CD4-positive, alpha-beta T cell treated with Interferon gamma for 1 hour (primary cell): ENCODE data around the gene ADCY6.

Experiments
- DNase-seq: peaks from one replicate; pipeline ENCODE4 v3.0.0-alpha.2; 2020

ADCY6 gene

DNA sequence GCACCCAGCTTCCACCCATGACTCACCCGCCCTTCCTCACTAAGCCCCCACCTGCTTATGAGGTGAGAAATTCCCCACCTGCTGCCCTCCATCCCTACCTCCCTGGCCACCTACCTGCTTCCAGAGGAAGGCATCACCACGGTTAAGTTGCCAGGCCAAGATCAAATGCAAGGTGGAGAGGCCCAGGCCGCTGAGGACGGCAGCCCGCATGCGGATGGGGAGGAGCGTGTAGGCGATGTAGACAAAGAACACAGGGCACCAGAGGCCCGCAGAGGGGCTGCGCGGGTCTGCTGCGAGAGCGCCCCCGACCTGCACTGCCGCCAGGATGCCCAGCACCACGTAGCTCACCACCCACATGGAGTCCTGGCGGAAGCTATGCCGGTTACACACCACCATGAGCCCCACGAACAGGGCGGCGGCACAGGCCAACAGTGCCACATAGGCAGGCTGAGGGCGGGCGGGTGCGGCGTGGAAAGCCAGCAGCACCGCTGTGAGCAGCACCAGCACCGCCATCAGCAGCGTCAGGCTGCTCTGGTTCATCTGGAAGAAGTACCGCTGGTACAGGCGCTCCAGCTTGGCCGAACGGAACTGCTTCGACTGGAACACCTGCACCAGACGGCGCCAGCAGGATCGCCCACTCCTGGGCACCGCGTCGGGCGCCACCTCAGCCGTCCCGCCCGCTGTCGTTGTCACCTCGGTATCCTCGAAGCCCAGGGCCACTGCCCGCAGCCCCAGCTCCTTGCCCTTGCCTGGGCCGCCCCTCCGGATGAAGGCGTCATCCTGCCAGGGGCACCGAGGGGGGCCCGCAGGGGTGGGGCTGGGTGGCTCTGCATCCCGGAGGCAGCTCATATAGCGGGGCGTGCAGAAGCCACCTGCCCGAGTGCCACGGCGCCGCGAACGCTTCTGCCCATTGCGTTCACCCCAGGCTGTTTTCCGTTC is 6.2 kb downstream of the ADCY6 start:
- no peak for DNase-seq

- no peak for DNase-seq
These were observed 7.0 kb downstream of the ADCY6 start for GRCh38 chr12:48781750-48782456.

DNA sequence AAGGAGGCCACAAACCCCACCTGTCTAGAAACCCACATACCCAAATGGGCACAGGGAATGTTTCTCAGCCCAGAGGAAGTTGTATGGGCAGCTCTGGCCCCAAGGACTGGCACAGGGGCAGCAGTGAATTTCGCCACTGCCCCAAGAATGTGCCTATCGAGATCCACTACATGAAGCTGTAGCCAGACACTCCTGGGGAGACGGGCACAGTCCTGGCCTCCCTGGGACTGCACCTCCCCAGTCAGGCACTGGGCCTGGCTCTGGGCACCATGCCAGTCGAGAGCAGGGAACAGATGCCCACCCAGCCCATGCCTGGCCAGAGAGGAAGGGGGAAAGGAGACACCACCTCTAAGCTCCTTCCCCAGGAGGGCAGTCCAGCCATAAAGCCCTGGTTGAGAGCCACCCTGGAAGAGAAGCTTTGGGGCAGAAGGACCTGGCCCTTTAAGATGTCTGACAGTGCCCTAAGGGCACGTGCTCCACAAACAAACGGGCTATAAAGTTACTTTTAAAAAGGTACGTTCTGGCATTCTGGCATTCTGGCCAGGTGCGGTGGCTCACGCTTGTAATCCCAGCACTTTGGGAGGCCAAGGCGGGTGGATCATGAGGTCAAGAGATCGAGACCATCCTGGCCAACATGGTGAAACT is 8.4 kb downstream of the ADCY6 start:
- DNase-seq, result no peak

DNA sequence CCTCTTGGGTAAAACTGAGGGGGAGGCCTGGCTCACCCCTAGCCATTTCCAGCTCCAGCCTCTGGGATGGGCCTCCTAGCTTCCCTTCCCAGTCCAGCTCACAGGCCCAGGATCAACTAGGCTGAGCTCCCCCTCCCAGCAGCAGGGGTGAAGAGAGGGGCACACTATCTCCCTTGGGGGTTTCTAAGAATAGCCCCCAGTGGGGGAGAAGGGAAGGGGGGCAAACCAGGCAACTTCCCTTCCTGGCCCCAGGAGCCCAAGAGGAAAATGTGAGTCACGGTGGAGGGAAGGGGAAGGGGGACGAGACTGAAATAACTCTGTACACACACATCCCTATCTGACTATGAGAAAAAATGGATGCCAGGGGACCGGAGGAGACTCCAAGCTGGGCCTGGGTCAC is 9.0 kb downstream of the ADCY6 start:
- DNase-seq, result no peak

DNA sequence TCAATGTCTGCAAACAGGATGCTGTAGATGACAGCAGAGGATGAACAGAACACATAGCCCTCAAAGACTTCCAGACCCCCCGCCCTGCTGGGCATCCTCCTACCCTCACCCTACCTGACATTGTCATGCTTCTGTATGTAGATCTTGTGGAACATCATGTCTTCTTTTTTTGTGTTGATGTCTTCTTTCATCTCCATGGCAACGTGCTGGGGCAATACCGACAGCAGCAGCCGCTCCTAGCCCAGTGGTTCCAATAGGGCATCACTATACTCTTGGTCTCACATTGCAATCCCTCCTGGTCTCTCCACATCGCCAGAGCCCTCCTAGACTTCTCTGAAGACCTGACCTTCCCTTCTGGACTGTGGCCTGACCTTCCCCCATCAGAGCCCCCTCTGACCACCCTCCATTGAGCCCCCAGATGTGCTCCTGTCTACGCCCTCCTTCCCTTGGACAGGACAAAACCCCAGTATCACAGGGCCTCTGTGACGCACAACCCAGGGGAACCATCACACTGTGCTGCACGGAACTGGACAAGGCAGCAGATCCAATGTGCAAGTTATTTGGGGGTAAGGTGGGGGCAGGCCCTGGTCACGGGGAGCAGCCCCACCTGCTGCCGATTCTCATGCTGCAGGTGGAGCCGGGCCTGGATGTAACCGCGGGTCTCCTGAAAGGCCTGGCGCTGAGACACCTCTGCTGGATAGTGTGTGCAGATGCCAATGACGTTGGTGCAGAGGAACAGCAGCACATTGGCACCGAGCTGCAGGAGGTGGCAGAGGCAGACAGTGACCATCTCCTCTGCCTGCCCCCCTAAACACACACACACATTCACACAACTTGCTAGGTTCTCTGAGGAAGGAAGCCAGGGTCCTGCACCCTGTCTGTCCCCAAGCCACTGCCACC is 11.1 kb downstream of the ADCY6 start:
- no peak for DNase-seq

GRCh38 chr12:48776956-48777355 is 11.9 kb downstream of the ADCY6 start:
- DNase-seq, result no peak

DNA sequence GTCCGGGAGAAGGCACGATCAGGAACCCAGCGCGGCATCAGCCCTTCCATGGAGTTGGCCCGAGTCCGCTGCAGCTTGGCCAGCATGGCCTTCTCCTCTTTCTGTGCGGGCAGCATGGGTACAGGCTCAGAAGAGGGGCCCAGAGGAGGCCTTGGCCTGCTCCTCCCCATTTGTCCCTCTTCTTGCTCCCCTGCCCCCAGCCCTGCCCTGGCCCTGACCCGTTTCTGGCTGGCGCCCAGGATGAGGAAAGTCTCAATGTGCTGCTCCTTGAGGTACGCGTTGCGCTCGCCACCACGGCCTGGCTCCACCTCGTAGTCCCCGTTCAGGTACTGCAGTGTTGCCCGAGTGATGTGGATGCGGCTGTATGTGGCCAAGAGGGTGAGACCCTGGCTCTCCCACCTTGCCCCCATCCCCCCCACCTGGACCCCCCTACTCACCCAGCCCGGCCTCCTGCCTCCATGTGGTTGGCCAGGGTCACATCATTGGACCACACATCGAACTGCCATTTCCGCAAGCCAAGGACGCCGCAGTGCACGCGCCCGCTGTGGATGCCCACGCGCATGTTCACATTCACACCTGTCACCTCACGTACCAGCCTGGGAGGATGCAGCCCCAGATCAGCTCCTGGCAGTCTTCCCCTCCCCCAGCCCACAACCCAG is 12.8 kb downstream of the ADCY6 start:
- DNase-seq, result no peak

DNA sequence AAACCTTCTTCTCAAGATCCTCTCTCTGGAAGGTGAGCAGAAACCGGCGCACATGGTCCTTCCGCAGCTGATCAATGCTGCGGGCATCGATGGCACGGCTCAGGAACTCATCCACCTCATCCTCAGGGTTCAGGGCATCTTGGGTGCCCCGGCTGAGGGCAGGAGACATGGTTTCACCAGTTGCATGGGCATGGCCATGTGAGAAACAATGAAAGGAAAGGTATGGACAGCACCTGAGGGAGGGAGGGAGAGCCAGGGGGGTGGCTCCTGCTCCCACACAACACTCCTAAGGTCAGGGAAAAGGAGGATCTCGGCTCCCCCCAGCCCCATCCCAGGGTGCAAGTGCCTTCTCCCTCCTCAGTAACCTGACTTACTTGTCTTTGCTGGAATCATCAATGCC is 13.6 kb downstream of the ADCY6 start:
- no peak for DNase-seq

GRCh38 chr12:48774516-48774915 is 14.4 kb downstream of the ADCY6 start:
- no peak for DNase-seq

DNA sequence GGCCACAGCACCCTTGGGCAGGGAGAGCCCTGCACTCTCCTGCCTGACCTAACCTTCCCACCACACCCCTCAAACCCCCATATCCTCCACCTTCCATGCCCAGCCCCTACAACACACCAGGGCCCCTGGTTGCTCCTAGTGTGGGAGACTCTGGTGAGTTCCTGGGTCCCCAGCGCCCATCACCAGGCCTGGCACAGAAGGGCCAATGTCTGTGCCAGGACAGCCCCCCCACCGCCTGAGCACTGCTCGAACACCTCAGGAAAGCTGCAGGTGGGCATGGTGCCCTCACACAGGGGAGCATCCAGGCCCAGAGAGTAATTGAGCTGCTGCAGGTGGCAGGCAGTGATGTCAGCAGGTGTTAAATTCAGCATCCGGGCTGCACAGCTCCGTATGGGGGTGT is 15.2 kb downstream of the ADCY6 start:
- no peak for DNase-seq

GRCh38 chr12:48771588-48772112 is 17.2 kb downstream of the ADCY6 start:
- DNase-seq, result no peak

DNA sequence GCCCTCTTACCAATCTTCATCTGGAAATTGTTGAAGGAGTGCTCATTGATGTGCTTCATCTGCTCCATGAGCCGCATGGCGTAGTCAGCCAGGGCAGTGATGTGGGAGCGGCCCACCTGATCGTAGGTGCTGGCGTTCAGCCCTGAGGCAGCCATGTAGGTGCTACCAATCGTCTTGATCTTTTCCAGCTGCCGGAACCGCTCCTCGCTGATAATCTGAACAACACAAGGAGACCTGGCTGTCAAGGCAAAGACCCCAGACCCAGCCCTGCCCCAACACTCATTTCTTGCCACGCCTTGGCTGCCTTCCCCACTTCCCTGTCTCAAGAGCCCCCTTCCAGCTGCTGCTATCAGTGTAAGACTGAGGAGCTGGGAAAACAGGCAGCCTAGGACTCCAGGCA is 18.1 kb downstream of the ADCY6 start:
- DNase-seq, result no peak

GRCh38 chr12:48768736-48769135 is 20.2 kb downstream of the ADCY6 start:
- no peak for DNase-seq

- DNase-seq, result no peak
These were observed 20.7 kb downstream of the ADCY6 start for GRCh38 chr12:48768147-48768546.

DNA sequence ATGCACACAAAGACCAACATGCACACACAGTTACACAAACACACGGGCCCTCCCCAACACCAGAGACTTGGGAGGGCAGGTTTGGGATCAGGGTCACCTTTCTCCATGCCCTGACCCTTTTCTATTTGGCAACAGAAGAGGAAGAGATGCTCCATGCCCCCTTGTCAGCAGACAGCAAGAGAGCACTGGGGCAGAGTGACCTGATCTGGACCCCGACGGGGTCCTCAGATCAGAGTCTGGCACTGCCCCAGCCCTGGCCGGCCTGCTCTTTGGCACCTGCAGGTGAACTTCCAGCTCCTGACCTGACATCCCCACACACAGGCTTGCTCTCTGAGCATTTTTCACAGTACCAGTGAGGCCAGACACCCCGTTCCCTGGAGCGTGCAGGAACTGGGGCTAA is 21.4 kb downstream of the ADCY6 start:
- no peak for DNase-seq

GRCh38 chr12:48767047-48767446 is 21.8 kb downstream of the ADCY6 start:
- DNase-seq, result no peak

DNA sequence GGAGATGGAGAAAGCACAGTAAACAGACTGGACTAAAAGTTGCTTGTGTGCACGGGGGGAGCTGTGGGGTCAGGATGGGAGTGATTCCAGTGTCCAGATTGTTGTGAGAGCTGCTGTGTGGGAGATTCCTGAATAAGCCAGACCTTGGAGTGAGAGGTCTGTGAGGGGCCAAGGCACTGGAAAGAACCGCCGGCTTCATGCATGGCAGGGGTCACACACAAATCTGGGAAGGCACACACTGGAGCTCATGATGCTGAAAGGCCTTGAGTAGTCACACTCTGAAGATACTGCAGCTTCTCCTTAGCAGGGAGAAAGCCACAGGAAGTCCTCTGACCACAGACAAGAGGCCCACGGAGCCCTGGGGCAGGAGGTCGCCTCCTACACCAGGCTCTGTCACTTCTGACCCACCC is 23.1 kb downstream of the ADCY6 start:
- no peak for DNase-seq

DNA sequence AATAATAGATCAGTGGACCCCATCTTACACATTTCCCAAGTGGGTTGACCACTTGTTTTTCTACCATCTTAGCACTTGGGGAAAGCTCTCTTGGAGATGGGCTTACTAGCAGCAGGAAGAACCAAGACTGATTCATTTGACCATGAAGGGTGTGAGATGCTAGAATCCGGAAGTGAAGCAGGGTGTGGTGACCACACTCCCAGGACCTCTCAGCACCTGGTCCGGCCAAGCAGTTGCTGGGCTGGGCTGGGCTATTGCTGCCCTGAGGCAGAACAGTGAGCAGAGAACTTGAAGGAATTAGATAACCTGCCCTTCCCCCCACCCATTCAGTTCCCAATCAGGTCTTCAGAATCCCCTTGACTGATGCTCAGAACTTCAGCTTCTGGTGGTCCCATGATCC is 24.4 kb downstream of the ADCY6 start:
- no peak for DNase-seq

DNA sequence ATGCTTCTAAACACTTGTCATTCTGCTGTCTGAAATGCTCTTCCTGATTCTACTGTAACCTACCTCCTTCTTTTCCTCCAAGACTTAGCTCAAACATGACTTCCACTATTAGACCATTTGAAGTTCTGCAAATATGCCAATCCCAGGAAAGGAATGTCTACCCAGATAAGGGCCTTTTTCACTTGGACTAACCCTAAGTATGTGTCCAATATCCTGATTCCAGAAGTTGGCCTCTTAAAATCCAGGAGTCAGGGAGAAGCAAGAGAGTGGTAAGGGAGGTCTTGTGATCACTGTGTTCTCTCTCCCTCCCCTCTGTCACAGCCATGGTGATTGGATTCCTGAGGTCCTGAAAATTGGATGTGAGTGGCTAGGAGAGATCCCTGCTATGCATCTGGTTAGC is 30.2 kb downstream of the ADCY6 start:
- no peak for DNase-seq

GRCh38 chr12:48758186-48758585 is 30.7 kb downstream of the ADCY6 start:
- no peak for DNase-seq

- no peak for DNase-seq
These were observed 38.0 kb downstream of the ADCY6 start for GRCh38 chr12:48750769-48751356.

DNA sequence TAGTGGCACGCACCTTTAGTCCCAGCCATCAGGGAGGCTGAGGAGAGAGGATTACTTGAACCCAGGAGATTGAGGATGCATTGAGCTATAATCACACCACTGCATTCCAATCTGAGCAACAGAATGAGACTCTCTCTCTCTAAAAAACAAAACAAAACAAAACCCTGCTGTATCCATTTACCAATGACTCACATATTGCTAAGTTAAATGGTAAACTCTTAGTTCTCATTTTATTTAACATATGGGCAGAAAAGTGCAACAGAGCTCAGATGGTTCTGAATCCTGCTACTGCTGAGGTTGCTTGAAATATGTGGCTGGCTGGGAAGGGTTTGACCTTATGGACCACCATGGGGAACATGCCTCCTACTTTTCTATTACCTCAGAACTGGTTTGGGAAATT is 38.7 kb downstream of the ADCY6 start:
- DNase-seq, result no peak
